ENCODE measurements around the gene HTR3A.

The HTR3A gene

DNA sequence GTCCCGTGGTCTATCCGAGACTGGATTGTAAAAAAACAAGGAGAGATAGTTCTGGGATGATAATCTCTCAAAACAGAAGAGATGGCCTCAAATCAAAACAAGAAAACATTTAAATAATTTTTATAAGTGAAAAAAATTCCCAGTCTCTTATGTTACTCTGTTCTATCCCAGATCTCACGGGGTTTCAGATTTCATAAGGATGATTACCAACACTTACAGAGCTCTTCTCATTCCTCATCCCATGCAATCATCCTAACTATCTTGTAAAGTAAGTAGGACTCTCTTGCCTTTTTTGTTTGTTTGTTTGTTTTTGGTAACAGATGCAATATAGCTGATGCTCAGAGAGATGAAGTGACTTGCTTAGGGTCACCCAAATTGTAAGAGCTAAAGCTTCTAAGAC, 64.6 kb downstream of the HTR3A start:
- TF ChIP-seq CTCF (IDR thresholded peaks at IDR 0.05) (no peak), ZFX (IDR thresholded peaks at IDR 0.05; ENCODE audit: borderline replicate concordance) (no peak)
- H3K27ac ChIP-seq = no peak overlapping the region
